ENCODE results near the gene LUZP4. TPM values are rescaled to one million over a fixed set of nuclear protein-coding genes. Genes with fewer than 3 reads are reported as not detected.

LUZP4 gene
- total RNA-seq (2021; fragmentation: NEBNext Ultra II Directional; extraction: Animal tissue kit (Norgen Biotek cat#: 25700)) (0.17 TPM in 1 of 2 replicates, not detected in the other), polyA plus RNA-seq (2011; rRNA removed) (not detected in 2 replicates), polyA minus RNA-seq (2011; rRNA and poly(A)+ RNA removed) (not detected in 2 replicates)
- not detected for polyA plus RNA-seq (2011; cell fraction: cytosol; rRNA removed)
- polyA plus RNA-seq (2011; cell fraction: nucleus; rRNA removed), result not detected
- not detected in 4 replicates for polyA plus RNA-seq (2012, experiment 1 of 2)
- polyA plus RNA-seq (2012, experiment 2 of 2), result not detected
- polyA plus RNA-seq (2013, experiment 1 of 2), result not detected
- not detected for polyA plus RNA-seq (2013, experiment 2 of 2)
- polyA minus RNA-seq (2011; cell fraction: cytosol; rRNA and poly(A)+ RNA removed), result not detected
- not detected for polyA minus RNA-seq (2011; cell fraction: nucleus; rRNA and poly(A)+ RNA removed)
- long read RNA-seq, experiment 1, result 0 reads
- long read RNA-seq, experiment 2, result 0 reads

- Histone ChIP-seq H3K9ac (replicated peaks in 1 of 4; ENCODE audit: extremely low read depth in 1 of 4, low read depth in 3 of 4, low read length in 3 of 4) (no peak within 1 kb of the TSS), H3K9me3 (ENCODE audit: insufficient read depth in 2 of 2, low read depth in 1 of 2, low read length in 1 of 2) (no peaks in the 10 kb centered on the region), H3K4me2 (ENCODE audit: insufficient read depth in 1 of 2, low read depth in 2 of 2, low read length in 2 of 2) (no peak within 1 kb of the TSS), H2BK120ac (replicated peaks; ENCODE audit: low read depth, low read length) (no peak within 1 kb of the TSS), H2AFZ (ENCODE audit: low read length) (no peak within 1 kb of the TSS), H3K27me3 (replicated peaks in 1 of 4; ENCODE audit: control insufficient read depth in 3 of 4, extremely low read depth in 1 of 4, insufficient read depth in 3 of 4, low read length in 3 of 4) (no peaks in the 10 kb centered on the region), H4K20me1 (replicated peaks in 1 of 2; ENCODE audit: control insufficient read depth in 1 of 2, insufficient read depth in 2 of 2, low read length in 2 of 2) (no peaks in the 10 kb centered on the region), H3K36me3 (ENCODE audit: control insufficient read depth in 2 of 4, insufficient read depth in 4 of 4, low read length in 3 of 4) (no peaks in the 10 kb centered on the region), H3K4me1 (replicated peaks in 1 of 4; ENCODE audit: control insufficient read depth in 3 of 4, insufficient read depth in 4 of 4, low read length in 3 of 4) (no peaks in the 10 kb centered on the region), H3K56ac (replicated peaks; ENCODE audit: insufficient read length, low read depth, low read length) (no peak within 1 kb of the TSS), H3K23me2 (ENCODE audit: low read depth, low read length) (no peaks in the 10 kb centered on the region), H3K4ac (replicated peaks; ENCODE audit: insufficient read length, low read depth, low read length) (no peak within 1 kb of the TSS), H4K91ac (replicated peaks; ENCODE audit: insufficient read length, low read length) (no peak within 1 kb of the TSS), H4K8ac (ENCODE audit: extremely low read depth, insufficient read depth, low read length) (no peak within 1 kb of the TSS), H2BK12ac (ENCODE audit: low read depth, low read length) (no peak within 1 kb of the TSS), H2AK5ac (ENCODE audit: low read depth, low read length) (no peak within 1 kb of the TSS), H2BK15ac (ENCODE audit: low read length) (no peak within 1 kb of the TSS), H2BK20ac (ENCODE audit: low read length) (no peak within 1 kb of the TSS), H3K79me2 (ENCODE audit: control insufficient read depth in 1 of 2, insufficient read depth in 2 of 2, low read length in 2 of 2) (no peaks in the 10 kb centered on the region), H3K18ac (ENCODE audit: extremely low read depth, low read length) (no peak within 1 kb of the TSS), H3K14ac (ENCODE audit: insufficient read length) (no peak within 1 kb of the TSS), H4K5ac (ENCODE audit: insufficient read length, low read depth, low read length) (no peak within 1 kb of the TSS), H3K23ac (ENCODE audit: insufficient read length) (no peak within 1 kb of the TSS), H3K27ac (ENCODE audit: low read depth, low read length) (no peak within 1 kb of the TSS), H2BK5ac (ENCODE audit: low read depth, low read length) (no peak within 1 kb of the TSS), H3K79me1 (ENCODE audit: low read depth, low read length) (no peaks in the 10 kb centered on the region), H3K4me3 (ENCODE audit: extremely low read depth in 1 of 4, insufficient read depth in 2 of 4, low read depth in 3 of 4, low read length in 4 of 4) (no peak within 1 kb of the TSS)
- FAIRE-seq (no peak), DNase-seq (ENCODE audit: low read depth in 1 of 2, low spot score in 2 of 2) (no peak)
- ChIA-PET POLR2A (ENCODE audit: partially characterized antibody) (no interaction called here), CTCF (ENCODE audit: partially characterized antibody) (no interaction called here)
- TF ChIP-seq BRCA1 (IDR thresholded peaks at IDR 0.05; ENCODE audit: low read depth, low read length) (no peak), CBX8 (IDR thresholded peaks at IDR 0.05; ENCODE audit: borderline replicate concordance, low read depth, low read length) (no peak), TAF7 (optimal IDR thresholded peaks at IDR 0.05; ENCODE audit: borderline replicate concordance, low read depth, low read length) (no peak)
- WGBS, 2 experiments (ENCODE audit: extremely low coverage in 1 of 2, insufficient coverage in 1 of 2, insufficient read length in 1 of 2, insufficient replicate concordance in 2 of 2, low coverage in 1 of 2, low lambda C conversion rate in 2 of 2, missing lambda C conversion rate in 1 of 2), result 93% methylated on average over 6 of the region's 17 CpGs; no CpG with 5 or more reads in 1 of the 2 experiments
Observed at GRCh38 chrX:115289465-115289864, at the start of gene LUZP4. LUZP4 (plus strand) TSS chrX:115289715; CDS start chrX:115289760, 45 bp downstream.
